Colonic mucosa (tissue), 4 donors: ENCODE measurements around the gene ADAMTS16. TPM values are rescaled to one million over a fixed set of nuclear protein-coding genes. Genes with fewer than 3 reads are reported as not detected.

Source experiments
- DNase-seq: peaks from one replicate; pipeline ENCODE4 v3.0.0-alpha.2; 2020
- H3K27ac ChIP-seq: fragments of 200-600 bp; one replicate; pipeline ENCODE4 v1.8.0; 2021
- H3K27me3 ChIP-seq: fragments of 200-600 bp; one replicate; pipeline ENCODE4 v1.8.0; 2021
- H3K36me3 ChIP-seq: fragments of 200-600 bp; one replicate; pipeline ENCODE4 v1.8.0; 2021
- H3K4me1 ChIP-seq: fragments of 200-600 bp; one replicate; pipeline ENCODE4 v1.8.0; 2021; ENCODE audit warnings: mild to moderate bottlenecking
- H3K4me3 ChIP-seq: fragments of 200-600 bp; one replicate; pipeline ENCODE4 v1.8.0; 2021
- H3K9ac ChIP-seq, 2 donors: one replicate each; pipeline ENCODE4 v1.7.0; 2013; ENCODE audit warnings: control low read depth in 2 of 2, low read depth in 2 of 2, low read length in 2 of 2
- H3K9me3 ChIP-seq: fragments of 200-600 bp; one replicate; pipeline ENCODE4 v1.8.0; 2021
- intact Hi-C: fragments of 100-400 bp; cut with DNase I; formaldehyde crosslinking; loops from one replicate; pipeline ENCODE4 v1.14.1; 2022
- total RNA-seq, 2 donors: library from RNA; stranded (reverse); fragmentation: NEBNext Ultra II Directional in 1 of 2; extraction: Animal tissue kit (Norgen Biotek cat#: 25700) in 1 of 2; gene quantifications; one replicate each; pipeline ENCODE4 v1.2.1, GENCODE V29; 2021
- TF ChIP-seq, protein P1 (sequence below): fragments of 200-600 bp; IDR thresholded peaks from one replicate; pipeline ENCODE4 v1.8.0; 2022; ENCODE audit warnings: antibody characterized with exemption, mild to moderate bottlenecking
- donor health status: healthy.
- donor health status: DM: no; HTN: no; CAD: no.
- donor health status: DM: no; HTN: no; CAD: no.

Gene ADAMTS16
- total RNA-seq, 2 donors from 2014 or later, result 0.16 TPM; not detected in 1

DNA sequence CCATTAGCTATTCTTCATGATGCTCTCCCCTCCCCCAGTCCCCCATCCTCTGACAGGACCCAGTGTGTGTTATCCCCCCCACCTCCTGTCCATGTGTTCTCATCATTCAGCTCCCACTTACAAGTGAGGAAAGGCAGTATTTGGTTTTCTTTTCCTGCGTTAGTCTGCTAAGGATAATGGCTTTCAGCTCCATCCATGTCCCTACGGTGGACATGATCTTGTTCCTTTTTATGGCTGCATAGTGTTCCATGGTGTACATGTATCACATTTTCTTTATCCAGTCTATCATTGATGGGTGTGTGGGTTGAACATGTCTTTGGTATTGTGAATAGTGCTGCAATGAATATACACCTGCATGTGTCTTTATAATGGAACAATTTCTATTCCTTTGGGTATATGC is 181.0 kb downstream of the ADAMTS16 start:
- no peak overlapping the region for H3K27ac ChIP-seq
- H3K4me1 ChIP-seq, result no peaks in the 10 kb centered on the region
- no peaks in the 10 kb centered on the region for H3K9me3 ChIP-seq
- TF ChIP-seq, protein P1, sequence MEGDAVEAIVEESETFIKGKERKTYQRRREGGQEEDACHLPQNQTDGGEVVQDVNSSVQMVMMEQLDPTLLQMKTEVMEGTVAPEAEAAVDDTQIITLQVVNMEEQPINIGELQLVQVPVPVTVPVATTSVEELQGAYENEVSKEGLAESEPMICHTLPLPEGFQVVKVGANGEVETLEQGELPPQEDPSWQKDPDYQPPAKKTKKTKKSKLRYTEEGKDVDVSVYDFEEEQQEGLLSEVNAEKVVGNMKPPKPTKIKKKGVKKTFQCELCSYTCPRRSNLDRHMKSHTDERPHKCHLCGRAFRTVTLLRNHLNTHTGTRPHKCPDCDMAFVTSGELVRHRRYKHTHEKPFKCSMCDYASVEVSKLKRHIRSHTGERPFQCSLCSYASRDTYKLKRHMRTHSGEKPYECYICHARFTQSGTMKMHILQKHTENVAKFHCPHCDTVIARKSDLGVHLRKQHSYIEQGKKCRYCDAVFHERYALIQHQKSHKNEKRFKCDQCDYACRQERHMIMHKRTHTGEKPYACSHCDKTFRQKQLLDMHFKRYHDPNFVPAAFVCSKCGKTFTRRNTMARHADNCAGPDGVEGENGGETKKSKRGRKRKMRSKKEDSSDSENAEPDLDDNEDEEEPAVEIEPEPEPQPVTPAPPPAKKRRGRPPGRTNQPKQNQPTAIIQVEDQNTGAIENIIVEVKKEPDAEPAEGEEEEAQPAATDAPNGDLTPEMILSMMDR, result no peak
- intact Hi-C loops, result no loop called here
- no peak overlapping the region for H3K4me3 ChIP-seq
- no peak overlapping the region for H3K9ac ChIP-seq
- no peak for DNase-seq
- H3K27me3 ChIP-seq, result no peaks in the 10 kb centered on the region
- H3K36me3 ChIP-seq, result no peaks in the 10 kb centered on the region

DNA sequence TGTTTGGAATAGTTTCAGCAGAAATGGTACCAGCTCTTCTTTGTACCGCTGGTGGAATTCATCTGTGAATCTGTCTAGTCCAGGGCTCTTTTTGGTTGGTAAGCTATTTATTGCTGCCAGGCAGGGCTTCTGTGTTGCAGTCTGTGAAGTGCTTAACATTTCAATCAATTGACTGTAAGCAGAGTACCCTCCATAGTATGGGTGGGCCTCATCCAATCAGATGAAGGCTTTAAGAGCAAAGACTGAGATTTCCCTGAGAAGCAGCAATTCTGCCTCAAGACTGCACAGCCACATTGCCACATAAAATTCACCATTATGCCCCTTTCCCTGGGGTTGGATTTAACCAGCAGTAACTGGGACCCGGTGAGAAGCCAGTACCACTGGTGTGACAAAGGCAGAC is 183.4 kb downstream of the ADAMTS16 start:
- Histone ChIP-seq H3K9me3 (no peaks in the 10 kb centered on the region), H3K4me3 (no peak overlapping the region), H3K4me1 (no peaks in the 10 kb centered on the region), H3K36me3 (no peaks in the 10 kb centered on the region), H3K27me3 (no peaks in the 10 kb centered on the region), H3K27ac (no peak overlapping the region), H3K9ac (no peak overlapping the region)
- intact Hi-C loops, result no loop called here
- TF ChIP-seq, protein P1, result no peak
- DNase-seq, result no peak

DNA sequence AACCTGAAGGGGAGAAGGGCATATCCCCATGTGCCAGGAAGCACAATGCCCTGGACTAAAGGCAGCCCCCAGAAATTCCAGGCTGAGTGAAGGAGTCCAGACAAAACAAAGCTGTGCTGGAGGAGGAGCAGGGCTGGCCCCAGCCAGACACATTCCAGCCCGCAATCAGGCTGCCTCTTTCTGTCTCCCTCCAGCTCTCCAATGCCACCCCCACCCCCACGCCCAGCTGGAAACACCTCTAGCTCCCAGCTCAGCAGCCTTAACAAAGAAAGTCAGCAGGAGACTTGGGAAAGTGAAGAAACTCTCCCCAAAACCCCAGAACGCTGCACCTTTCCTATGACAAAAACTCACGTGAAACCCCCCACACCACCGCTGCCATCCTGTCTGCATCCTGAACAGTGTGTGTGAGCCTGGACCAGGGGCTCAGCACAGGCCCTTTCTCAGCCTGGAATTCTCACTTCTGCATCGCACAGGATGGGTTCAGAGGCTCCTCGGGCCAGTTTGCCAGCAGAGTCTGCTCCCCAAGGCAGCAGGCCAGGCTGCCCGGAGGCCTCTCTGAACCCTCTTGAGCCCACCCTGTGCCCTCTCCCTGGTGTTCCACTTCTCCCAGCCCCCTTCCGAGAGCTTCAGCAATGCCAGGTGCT is 186.1 kb downstream of the ADAMTS16 start:
- Histone ChIP-seq H3K27me3 (no peaks in the 10 kb centered on the region), H3K4me1 (no peaks in the 10 kb centered on the region), H3K9me3 (no peaks in the 10 kb centered on the region), H3K36me3 (no peaks in the 10 kb centered on the region), H3K9ac (no peak overlapping the region), H3K27ac (no peak overlapping the region), H3K4me3 (no peak overlapping the region)
- TF ChIP-seq, protein P1, result no peak
- DNase-seq, result no peak
- intact Hi-C loops, result no loop called here

DNA sequence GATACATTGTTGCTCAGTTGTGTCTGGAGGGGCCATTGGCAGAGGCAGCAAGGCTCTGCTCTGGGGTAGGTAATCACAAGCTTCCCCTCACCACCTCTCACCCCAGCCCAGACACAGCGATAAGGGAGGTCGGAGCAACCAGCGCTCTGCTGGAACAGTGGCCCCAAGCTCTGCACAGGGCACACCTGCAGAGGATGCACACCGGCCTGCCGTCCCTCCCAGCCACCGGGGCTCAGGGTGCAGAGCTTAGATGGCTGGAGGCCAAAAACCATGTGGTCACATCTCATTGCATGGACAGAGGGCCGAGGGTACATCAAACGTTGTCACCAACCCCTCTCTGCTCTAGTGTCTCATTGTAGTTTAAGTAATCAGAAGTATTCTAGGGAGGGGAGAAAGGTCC is 187.0 kb downstream of the ADAMTS16 start:
- Histone ChIP-seq H3K4me3 (no peak overlapping the region), H3K36me3 (no peaks in the 10 kb centered on the region), H3K9ac (no peak overlapping the region), H3K4me1 (no peaks in the 10 kb centered on the region), H3K27me3 (no peaks in the 10 kb centered on the region), H3K27ac (no peak overlapping the region), H3K9me3 (no peaks in the 10 kb centered on the region)
- intact Hi-C loops, result no loop called here
- TF ChIP-seq, protein P1, result no peak
- DNase-seq, result no peak

DNA sequence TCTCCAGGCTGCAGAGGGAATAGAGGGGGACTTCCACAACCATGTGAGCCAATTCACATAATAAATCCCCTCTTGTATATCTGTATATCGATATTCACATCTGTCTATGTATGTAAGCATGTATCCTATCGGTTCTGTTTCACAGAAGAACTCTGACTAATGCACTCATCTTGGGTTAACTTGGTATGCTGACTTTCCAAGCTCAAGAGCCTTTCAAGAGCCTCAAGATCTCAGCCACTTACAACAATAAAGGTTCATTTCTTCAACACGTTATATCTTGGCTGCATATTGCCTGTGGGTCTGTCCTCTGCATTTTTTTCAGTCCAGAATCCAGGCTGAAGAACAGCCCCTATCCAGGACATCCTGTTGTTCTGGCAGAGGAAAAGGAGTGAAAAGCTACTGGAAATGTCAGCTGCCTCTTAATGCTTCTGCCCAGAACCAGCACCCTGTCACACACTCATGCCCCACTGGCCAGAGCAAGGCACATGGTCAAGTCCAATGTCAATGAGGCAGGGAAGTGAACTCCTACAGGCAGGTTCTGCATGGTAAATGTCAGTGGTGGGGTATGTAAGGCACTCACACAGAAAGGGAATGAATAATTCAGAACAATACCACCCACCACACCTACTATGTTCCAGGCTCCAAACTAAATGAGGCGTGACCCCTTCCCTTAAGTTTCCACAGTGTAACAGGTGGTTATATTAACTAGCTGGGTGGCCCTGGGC is 190.8 kb downstream of the ADAMTS16 start:
- TF ChIP-seq, protein P1, result no peak
- Histone ChIP-seq H3K36me3 (no peaks in the 10 kb centered on the region), H3K27me3 (no peaks in the 10 kb centered on the region), H3K4me1 (no peaks in the 10 kb centered on the region), H3K27ac (no peak overlapping the region), H3K9me3 (no peaks in the 10 kb centered on the region), H3K4me3 (no peak overlapping the region), H3K9ac (no peak overlapping the region)
- DNase-seq, result no peak
- intact Hi-C loops, result no loop called here
